Left lobe of liver (tissue), 2 donors: ENCODE measurements around the gene MAST4. TPM values are rescaled to one million over a fixed set of nuclear protein-coding genes. Genes with fewer than 3 reads are reported as not detected.

Experiments used
- ATAC-seq: fragments of 200-7000 bp; cut with Tn5 transposase; one replicate; pipeline ENCODE4 v1.9.1; 2020; ENCODE audit warnings: mild to moderate bottlenecking, moderate library complexity
- DNase-seq: peaks from one replicate; pipeline ENCODE4 v3.0.0-alpha.2; 2020; ENCODE audit warnings: low spot score
- total RNA-seq: library from RNA; stranded (reverse); gene quantifications from one replicate; pipeline ENCODE4 v1.2.1, GENCODE V29; 2021
- donor health status: DM: no; HTN: no; CAD: no; lungs with moderate emphysema.
- donor health status: DM: no; HTN: yes; CAD: no.

MAST4 gene
- total RNA-seq, 1 donor from 2014 or later, result 21.5 TPM

GRCh38 chr5:66644111-66644510, 47.9 kb downstream of the MAST4 start:
- ATAC-seq (no peak), DNase-seq (no peak)

- no peak for DNase-seq
- no peak for ATAC-seq
Measured at GRCh38 chr5:66645039-66645438, 48.8 kb downstream of the MAST4 start.

- DNase-seq, result no peak
- peak; percentile 86 for ATAC-seq
Measured at GRCh38 chr5:66646570-66646969, 50.4 kb downstream of the MAST4 start.

GRCh38 chr5:66647146-66647856, 51.1 kb downstream of the MAST4 start:
- DNase-seq, result no peak
- ATAC-seq, result no peak

- DNase-seq, result no peak
- ATAC-seq, result no peak
Measured at GRCh38 chr5:66652818-66653217, 56.6 kb downstream of the MAST4 start.

- DNase-seq (no peak), ATAC-seq (no peak)
Measured at GRCh38 chr5:66653325-66653724, 57.1 kb downstream of the MAST4 start.

- ATAC-seq (peak; percentile 92), DNase-seq (peak; percentile 52)
Measured at GRCh38 chr5:66655395-66656324, 59.5 kb downstream of the MAST4 start.

- ATAC-seq, result no peak
- no peak for DNase-seq
Measured at GRCh38 chr5:66658516-66658915, 62.3 kb downstream of the MAST4 start.

GRCh38 chr5:66659780-66660179, 63.6 kb downstream of the MAST4 start:
- ATAC-seq (no peak), DNase-seq (no peak)

- ATAC-seq, result no peak
Measured at GRCh38 chr5:66660396-66660795, 64.2 kb downstream of the MAST4 start.

GRCh38 chr5:66661149-66661548, 65.0 kb downstream of the MAST4 start:
- ATAC-seq (peak; percentile 60), DNase-seq (no peak)

More at GRCh38 chr5:66660396-66660795, 64.2 kb downstream of the MAST4 start:
- no peak for DNase-seq

GRCh38 chr5:66666778-66667177, 70.6 kb downstream of the MAST4 start:
- DNase-seq, result no peak

GRCh38 chr5:66669086-66669861, 73.1 kb downstream of the MAST4 start:
- DNase-seq, result no peak
- ATAC-seq, result peak; percentile 28

More at GRCh38 chr5:66666778-66667177, 70.6 kb downstream of the MAST4 start:
- ATAC-seq, result no peak

- ATAC-seq, result peak; percentile 56
Measured at GRCh38 chr5:66669862-66670195, 73.6 kb downstream of the MAST4 start.

GRCh38 chr5:66671305-66671704, 75.1 kb downstream of the MAST4 start:
- peak; percentile 67 for ATAC-seq
- no peak for DNase-seq

More at GRCh38 chr5:66669862-66670195, 73.6 kb downstream of the MAST4 start:
- DNase-seq, result no peak

GRCh38 chr5:66674802-66675201, 78.6 kb downstream of the MAST4 start:
- ATAC-seq (no peak), DNase-seq (no peak)

GRCh38 chr5:66675406-66675805, 79.2 kb downstream of the MAST4 start:
- DNase-seq, result no peak
- ATAC-seq, result no peak

GRCh38 chr5:66680221-66680620, 84.0 kb downstream of the MAST4 start:
- no peak for DNase-seq
- no peak for ATAC-seq

GRCh38 chr5:66680804-66681203, 84.6 kb downstream of the MAST4 start:
- DNase-seq (no peak), ATAC-seq (peak; percentile 35)

GRCh38 chr5:66684663-66685062, 88.5 kb downstream of the MAST4 start:
- ATAC-seq, result no peak
- no peak for DNase-seq

- no peak for DNase-seq
- peak; percentile 86 for ATAC-seq
Measured at GRCh38 chr5:66689522-66690220, 93.5 kb downstream of the MAST4 start.
